Activated CD4-positive, alpha-beta T cell treated with anti-CD3 and anti-CD28 coated beads, Interleukin-2, Interleukin-4, amounts not matched to agents 100 ng/mL and 50 ng/mL, durations not matched to agents 16 hours and 8 hours (primary cell): ENCODE results near the gene C10orf71.

Source experiments
- DNase-seq: peaks from one replicate; pipeline ENCODE4 v3.0.0-alpha.2; 2020; ENCODE audit warnings: low spot score

Gene C10orf71

GRCh38 chr10:49295297-49295696, 3.7 kb upstream of the C10orf71 start:
- DNase-seq = no peak

GRCh38 chr10:49296382-49296781, 2.6 kb upstream of the C10orf71 start:
- no peak for DNase-seq

GRCh38 chr10:49296836-49297235, 2.1 kb upstream of the C10orf71 start:
- no peak for DNase-seq

- no peak for DNase-seq
Observed at GRCh38 chr10:49297818-49298670, 926 bp upstream of the C10orf71 start.

- DNase-seq = no peak
Observed at GRCh38 chr10:49298671-49298982, 343 bp upstream of the C10orf71 start.

- no peak for DNase-seq
Observed at GRCh38 chr10:49299816-49300139, 808 bp downstream of the C10orf71 start.

GRCh38 chr10:49300140-49300974, 1.4 kb downstream of the C10orf71 start:
- DNase-seq = no peak

- DNase-seq = no peak
Observed at GRCh38 chr10:49301302-49301701, 2.3 kb downstream of the C10orf71 start.

GRCh38 chr10:49302088-49302487, 3.1 kb downstream of the C10orf71 start:
- DNase-seq = no peak

GRCh38 chr10:49303711-49304110, 4.7 kb downstream of the C10orf71 start:
- DNase-seq = no peak

GRCh38 chr10:49304137-49304536, 5.2 kb downstream of the C10orf71 start:
- no peak for DNase-seq

- no peak for DNase-seq
Observed at GRCh38 chr10:49307921-49308320, 9.0 kb downstream of the C10orf71 start.

- no peak for DNase-seq
Observed at GRCh38 chr10:49308881-49309280, 9.9 kb downstream of the C10orf71 start.

- peak; percentile 35 for DNase-seq
Observed at GRCh38 chr10:49309691-49310411, 10.9 kb downstream of the C10orf71 start.

- DNase-seq = peak; percentile 54
Observed at GRCh38 chr10:49310460-49310859, 11.5 kb downstream of the C10orf71 start.

- DNase-seq = no peak
Observed at GRCh38 chr10:49310901-49311554, 12.1 kb downstream of the C10orf71 start.

GRCh38 chr10:49311555-49312236, 12.7 kb downstream of the C10orf71 start:
- no peak for DNase-seq

- no peak for DNase-seq
Observed at GRCh38 chr10:49312246-49312869, 13.4 kb downstream of the C10orf71 start.

GRCh38 chr10:49313501-49314070, 14.6 kb downstream of the C10orf71 start:
- no peak for DNase-seq

- DNase-seq = no peak
Observed at GRCh38 chr10:49314806-49315205, 15.8 kb downstream of the C10orf71 start.

- DNase-seq = no peak
Observed at GRCh38 chr10:49318028-49318427, 19.1 kb downstream of the C10orf71 start.
